Endothelial cell of hepatic sinusoid (primary cell): Measurements from ENCODE around the gene PTPRA.

Source experiments
- in situ Hi-C: cut with HindIII; loops from 2 replicates; pipeline ENCODE4 v1.10.0; 2017; ENCODE audit warnings: low sequenced_read_pairs

PTPRA gene

DNA sequence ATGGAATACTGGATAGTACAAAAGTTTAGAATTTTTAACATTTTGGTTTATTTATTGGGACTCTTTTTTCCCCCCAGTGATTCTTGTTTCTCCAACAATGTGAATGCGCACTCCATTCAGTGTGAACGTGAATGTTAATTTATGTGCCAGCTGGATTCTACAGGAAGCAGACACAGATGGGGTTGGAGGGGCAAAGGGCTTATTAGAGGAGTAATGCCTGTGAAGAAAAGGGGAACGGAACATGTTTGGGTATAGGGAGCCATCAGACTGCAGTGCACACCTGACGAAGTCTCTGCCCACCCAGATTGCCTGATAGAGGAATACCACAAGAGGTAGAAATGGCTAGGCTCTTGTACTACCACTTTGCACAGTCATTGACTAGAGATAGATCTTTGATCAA is 48.2 kb downstream of the PTPRA start:
- in situ Hi-C loops = no loop called here

DNA sequence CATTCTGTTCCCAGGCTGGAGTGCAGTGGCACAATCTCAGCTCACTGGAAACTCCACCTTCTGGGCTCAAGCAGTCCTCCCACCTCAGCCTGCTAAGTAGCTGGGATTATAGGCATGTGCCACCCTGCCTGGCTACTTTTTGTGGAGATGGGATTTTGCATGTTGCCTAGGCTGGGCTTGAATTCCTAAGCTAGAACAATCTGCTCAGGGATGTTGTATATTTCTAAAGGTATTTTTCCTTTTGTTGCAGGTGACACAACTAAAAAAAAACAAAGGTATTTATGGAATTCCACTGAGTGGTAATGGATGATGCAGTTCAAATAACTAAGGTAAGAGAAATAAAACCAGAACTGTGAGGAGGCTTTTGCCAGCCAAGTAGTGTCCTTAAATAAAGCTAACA is 49.7 kb downstream of the PTPRA start:
- in situ Hi-C loops = no loop called here

DNA sequence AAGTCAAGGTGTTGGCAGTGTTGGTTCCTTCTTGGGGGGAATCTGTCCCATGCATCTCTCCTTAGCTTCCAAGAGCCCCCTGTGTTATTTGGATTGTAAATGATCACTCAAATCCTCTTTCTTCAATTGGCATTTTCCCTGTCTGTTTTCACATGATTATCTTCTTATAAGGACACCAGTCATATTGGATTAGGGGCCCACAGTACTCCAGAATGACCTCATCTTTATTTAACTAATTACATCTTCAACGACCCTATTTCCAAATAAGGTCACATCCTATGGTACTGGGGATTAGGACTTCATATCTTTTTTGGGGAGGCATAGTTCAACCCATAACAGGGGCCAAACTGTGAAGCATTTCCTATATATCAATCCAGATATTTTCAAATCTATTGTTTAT is 57.3 kb downstream of the PTPRA start:
- in situ Hi-C loops = no loop called here

DNA sequence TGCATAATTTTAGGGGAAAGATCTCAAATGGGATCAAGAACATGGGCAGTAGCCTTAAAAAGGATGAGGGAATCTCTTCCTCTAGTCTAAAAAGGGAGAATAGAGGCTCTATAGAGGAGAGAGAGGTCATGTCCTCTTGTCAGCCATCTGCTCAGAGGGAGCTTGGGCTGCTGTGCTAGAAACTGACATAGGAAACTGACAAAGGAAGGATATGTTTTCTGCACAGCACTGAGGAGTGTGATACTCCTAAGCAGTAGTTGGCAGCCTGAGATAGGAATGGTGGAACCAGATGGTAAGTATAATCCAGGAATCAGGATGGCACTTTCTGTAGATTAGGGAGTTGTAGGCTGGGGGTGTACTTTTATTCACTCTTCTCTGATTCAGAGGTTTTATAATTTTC is 59.2 kb downstream of the PTPRA start:
- in situ Hi-C loops = no loop called here

DNA sequence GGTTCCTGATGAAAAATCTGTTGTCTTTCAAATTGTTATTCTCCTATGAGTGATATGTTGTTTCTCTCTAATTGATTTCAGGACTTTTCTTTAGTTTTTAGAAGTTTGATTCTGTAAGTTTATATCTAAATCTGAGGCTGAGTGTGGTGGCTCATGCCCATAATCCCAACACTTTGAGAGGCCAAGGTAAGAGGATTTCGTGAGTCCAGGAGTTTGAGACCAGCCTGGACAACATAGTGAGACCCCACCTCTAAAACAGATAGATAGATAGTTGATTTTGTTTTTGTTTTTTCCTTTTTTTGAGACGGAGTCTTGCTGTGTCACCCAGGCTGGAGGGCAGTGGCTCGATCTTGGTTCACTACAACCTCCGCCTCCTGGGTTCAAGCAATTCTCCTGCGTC is 64.6 kb downstream of the PTPRA start:
- in situ Hi-C loops = no loop called here

DNA sequence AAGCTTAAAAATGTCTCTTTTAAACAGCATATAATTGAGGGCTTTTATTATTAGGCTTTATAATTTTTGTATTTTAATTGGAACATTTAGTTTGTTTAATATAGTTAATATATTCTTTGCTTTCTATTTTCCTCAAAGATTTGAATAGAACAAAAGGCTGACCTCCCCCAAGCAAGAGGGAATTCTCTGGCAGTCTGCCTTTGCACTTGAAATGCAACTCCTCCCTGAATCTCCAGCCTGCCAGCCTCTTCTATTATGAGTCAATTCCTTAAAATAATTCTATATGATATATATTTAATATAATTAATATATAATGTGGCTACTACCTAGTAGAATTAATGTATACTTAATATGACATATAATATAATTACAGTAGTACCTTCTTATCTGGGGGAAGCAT is 69.2 kb downstream of the PTPRA start:
- in situ Hi-C loops = loop anchor here (5.0 kb wide), 1 partner anchor 235 kb away; no protein-coding TSS in a partner anchor

DNA sequence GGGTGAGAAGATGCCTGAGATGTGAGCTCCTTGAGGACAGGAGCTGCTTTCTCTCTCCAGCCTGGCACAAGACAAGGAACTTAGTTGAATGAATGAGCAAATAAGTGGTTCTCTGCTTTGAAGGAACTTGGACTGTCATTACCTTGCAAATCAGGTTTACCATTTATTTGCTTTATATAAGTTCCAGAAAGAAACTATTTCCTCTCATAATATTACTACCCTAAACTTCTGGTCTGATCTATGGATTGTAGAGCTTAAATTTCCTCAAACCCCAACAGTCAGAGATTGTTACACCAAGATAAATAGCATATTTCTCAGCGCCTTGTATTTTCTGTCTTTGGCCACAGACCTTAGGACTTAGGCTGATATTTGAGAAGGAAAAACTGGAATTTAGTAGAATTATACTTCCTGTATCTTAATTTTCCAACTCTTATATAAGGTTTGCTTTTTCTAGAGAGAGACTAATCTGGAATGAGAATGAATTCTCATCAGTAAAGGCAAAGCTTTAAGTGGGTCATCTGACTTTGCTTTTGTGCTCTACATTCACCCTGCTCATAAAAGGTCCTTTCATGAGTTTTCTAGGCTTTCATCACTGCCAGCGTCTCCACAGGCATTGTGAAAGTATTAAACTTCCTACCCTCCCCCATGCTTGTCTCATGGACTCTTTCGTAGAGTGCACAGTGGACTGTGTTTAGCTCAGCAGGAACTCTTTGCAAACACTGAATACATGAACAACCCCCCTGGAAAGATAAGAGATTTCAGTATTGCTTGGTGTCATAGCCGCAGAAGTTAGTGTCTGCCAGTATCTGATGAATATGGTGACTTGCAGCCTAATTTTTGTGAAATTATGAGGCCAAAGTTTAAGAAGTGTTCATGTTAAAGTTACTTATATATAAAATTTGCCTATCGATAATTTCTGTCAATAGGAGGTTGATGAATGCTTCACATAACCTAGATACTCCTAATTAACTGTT is 74.0 kb downstream of the PTPRA start:
- in situ Hi-C loops = no loop called here

DNA sequence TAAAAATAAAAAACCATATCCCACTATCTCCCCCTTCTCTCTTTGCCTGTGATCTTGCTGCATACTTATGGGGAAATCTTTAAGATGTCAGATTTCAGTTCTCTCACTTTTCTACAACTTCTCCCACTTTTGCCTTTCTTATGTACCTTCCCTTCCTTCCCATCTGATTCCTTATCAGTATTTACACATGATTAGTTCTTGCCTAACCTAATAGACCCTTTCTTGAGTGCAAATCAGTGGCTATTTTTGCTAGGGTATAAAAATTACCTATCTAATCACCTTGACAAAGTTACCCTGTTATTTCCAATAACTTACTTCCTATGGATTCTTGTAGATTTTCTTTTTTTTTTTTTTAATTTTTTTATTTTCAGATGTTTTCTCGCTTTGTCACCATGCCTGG is 75.7 kb downstream of the PTPRA start:
- in situ Hi-C loops = no loop called here

DNA sequence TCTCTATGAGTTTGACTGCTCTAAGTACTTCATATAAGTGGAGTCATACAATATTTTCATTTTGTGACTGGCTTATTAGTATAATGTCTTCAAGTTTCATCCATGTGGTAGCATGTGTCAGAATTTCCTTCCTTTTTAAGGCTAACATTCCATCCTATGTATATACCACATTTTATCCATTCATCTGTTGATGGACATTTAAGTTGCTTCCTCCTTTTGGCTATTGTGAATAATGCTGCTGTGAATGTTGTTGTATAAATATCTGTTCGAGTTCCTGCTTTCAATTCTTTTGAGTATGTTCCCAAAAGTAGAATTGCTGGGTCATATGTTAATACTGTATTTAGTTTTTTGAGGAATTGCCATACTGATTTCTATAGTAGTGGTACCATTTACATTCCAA is 79.5 kb downstream of the PTPRA start:
- in situ Hi-C loops = no loop called here

DNA sequence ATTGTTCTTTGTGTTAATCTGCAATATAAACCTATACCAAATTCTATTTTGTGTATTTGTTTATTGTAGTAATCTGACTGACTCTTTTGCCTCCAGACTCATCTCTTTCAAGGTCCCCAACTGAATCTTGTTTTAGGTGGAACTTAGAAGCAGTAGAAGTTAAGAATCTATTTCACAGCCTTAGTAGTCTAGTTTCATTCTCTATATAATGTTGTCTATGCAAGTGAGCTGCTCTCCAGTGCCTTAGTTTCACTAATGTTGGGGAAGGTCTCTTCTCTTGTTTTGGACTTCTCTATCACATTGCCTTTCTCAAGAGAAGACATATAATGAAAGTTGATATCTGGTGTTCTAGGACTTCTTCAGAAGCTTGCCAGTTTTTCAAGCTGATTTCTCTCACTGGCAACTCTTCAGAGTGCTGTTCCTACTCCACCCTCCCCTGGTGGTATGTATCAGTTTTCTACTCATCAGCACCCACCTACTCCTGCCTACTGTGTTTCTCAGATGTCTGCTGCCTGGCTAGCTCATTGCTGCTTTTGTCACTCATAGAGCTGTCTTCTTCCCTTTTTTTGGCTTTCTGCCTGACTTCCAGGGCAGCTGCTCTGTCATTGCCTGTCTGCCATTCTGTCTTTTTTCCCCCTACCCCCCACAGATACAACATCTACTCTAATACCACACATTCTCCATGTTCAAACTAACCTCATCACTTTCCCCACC is 82.1 kb downstream of the PTPRA start:
- in situ Hi-C loops = no loop called here

DNA sequence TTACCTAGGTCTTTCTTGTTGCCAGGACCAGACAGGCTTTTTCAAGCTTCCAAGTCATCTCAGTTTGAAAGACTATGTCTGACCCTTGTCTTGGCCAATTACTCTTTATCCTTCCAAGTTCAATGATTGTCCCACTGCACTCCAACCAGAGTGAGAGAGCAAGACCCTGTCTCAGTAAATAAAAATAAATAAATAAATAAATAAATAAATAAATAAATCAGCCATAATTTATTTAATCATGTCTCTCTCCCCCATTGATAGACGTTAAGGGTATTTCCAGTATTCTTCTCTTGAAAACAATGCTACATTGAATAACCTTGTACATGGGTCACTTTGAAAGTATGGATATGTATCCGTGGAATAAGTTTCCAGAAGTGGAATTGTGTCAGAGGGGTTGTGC is 83.2 kb downstream of the PTPRA start:
- in situ Hi-C loops = no loop called here

DNA sequence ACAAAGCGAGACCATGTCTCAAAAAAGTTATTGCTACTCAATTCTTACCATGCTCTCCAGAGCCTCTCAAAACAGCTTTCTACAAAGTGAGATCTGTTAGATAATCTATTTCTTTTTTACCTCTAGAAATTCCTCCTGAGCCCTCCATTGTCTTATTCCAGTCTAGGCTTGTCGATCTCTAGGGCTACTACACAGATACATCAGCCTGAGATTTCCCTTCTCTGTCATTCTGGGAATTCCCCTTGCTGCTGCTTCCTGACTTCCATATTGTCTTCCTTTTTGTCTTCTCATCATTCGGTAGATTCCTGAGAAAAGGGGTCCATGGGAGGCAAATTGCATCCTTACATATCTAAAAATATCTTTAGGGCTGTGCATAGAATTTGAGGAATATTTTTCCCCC is 94.6 kb downstream of the PTPRA start:
- in situ Hi-C loops = no loop called here

DNA sequence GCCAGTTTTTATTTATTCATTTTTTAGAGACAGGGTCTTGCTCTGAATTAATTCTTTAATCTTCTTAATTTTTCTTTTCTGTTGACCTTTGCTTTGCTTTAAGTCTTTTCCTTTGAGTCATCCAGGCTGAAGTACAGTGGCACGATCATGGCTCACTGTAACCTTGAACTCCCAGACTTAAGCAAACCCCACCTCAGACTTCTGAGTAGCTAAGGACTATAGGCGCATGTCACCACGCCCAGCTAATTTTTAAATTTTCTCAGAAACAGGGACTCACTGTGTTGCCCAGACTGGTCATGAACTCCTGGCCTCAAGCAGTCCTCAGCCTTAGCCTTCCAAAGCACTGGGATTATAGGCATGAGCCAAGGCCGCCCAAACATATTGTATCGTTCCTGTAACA is 98.8 kb downstream of the PTPRA start:
- in situ Hi-C loops = no loop called here

DNA sequence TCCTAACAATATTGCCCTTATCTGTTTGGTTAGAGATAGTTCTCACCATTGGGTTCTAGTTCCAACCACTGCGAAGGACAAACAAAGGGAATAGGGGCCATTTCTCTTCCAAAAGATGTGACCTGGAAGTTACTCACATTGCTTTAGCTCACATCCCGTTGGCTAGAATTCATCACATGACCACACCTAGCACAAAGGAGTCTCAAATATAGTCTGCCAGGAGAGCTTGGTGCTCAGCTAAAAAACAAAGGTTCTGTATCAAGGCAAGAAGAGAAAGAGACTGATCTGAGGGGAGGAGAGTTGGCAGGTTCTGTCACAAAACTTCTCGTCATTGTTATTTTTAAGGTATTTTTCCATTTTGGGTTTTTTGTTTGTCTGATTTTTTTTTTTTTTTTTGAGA is 100.3 kb downstream of the PTPRA start:
- in situ Hi-C loops = no loop called here

DNA sequence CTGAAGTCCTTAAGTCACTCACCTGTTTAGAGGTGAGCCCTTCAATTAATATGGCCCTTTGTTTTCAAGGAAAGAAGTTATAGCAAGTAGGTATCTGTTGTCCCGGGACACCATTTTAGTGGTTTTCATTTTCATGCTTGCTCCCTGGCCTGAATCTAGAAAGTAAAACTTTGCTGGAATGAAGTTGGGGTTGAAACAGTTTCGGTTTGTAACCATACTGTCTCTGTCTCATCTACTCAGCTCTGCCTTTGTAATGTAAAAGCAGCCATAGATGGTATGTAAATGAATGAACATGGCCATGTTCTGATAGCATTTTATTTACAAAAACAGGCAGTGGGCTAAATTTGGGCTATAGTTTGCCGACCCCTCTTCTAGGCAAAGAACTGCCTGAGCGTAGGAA is 105.2 kb downstream of the PTPRA start:
- in situ Hi-C loops = no loop called here

DNA sequence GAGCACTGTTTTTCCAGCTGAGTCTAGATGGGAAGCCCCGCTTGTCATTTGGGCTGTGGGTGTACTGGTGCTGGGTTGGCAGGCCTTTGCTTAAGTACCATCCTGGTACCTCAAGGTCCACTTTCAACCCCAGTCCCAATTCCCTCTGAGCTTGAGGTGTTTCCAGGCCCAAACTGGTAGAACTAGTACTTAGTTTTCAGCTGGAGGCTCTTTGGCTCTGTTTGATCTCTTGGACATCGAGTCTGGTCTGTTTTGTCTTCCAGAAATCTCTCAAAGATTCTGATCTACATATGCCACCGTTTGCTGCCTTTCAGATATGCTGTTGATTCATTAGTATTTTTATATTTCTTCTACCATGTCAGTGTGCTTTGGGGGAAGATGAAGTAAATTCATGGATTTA is 108.4 kb downstream of the PTPRA start:
- in situ Hi-C loops = no loop called here

DNA sequence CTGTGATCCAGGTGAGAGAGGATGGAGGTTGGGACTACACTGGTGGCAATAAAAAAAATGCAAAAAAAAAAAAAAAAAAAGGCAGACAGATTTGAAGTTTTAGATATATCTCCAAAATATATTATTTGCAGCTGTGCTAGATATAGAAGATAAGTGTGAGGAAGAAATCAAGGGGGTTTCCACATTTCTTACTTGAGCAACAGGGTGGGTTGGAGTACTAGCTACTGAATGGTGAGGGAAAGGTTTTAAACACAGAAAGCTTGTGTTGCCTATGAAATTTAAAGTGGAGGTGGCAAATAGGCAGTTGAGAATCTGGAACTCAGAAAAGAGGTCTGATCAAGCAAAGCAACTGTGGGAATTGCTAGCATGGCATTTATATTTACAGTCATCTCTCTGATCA is 110.2 kb downstream of the PTPRA start:
- in situ Hi-C loops = no loop called here

DNA sequence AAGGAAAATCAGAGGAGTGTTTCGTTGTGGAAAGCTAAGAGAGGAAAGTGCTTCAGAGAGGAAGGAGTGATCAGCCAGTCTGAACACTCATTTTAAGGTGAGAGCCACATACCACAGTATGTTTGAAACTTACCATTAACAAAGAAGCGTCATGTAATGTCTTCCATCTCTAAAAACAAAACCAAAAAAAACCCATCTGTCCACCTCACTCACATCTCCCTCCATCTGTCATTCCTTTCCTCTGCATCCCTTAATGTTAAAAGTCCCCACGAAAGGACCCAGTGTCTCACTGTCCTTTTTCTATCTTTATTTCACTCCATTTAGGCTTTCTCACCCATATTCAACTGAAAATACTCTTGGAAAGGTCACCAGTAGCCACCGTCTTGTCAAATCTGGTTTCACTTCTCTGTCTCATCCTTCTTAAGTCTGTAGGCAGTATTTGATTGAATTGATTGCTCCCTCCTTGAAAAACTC is 110.8 kb downstream of the PTPRA start:
- in situ Hi-C loops = no loop called here

DNA sequence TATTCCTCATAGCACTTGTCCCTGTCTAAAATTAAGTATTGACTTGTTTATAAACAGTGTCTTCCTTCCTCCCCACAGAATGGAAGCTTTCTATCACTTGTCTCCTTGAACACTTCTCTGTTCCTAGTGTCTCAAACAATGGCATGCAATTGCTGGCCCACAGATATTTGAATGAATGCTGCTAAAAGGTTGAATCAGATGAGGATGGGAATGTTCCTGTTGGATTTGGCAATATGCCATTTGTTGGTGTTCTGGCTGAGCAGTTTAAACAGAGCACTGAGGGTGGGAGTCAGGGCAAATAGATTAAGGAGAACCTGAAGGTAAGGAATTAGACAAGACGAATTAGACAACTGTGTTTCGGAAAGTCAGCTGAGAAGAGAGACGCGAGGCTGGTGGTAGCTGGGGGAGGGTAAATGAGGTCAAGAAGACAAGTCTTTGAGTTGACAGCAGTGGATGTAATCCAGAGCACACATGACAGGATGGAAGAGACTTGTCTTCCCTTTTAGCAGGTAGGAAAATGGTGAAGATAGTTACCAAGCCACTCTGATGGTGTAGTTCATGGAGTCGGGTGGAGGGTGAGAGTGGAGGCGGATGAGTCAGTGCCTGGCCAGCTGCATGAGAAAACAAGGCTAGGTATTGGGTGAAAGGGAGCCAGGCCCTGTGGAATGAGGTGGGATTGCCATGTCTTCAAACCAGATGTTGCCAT is 111.8 kb downstream of the PTPRA start:
- in situ Hi-C loops = no loop called here

DNA sequence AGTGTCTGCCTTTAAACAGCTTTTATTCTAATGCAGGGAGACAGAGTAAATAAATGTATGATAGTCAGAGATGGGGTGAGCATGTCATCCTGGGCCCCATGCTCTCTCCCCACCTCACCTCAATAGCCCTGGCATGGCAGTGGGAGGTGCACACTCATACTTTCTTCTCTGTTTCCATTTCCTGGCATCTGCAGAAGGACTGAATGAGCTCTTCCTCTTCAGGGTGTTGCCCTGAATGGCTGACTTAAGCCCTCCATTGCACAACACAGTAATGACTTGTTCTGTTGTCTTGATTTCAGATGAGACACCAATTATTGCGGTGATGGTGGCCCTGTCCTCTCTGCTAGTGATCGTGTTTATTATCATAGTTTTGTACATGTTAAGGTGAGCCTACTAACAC is 113.2 kb downstream of the PTPRA start:
- in situ Hi-C loops = no loop called here

DNA sequence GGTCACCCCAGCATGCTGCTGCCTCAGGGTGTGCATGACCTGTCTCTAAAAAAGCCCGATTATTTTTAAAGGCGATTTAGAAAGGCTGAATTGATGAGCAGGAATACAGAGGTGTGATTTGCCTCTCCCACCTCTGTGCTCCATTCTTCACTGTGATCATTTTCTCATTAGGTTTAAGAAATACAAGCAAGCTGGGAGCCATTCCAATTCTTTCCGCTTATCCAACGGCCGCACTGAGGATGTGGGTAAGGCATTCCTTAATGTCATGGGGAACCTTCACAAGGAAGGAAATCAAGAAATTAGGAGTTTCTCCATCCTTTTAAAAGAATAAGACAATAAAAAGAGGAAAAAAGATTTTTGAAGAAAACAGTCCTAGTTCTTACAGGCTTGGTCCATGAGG is 114.6 kb downstream of the PTPRA start:
- in situ Hi-C loops = no loop called here
